MCF 10A (cell line): ENCODE measurements around the gene UPK1B. TPM values are rescaled to one million over a fixed set of nuclear protein-coding genes. Genes with fewer than 3 reads are reported as not detected.

Experiments
- BruUV-seq: library from RNA; stranded (reverse); fragments of 400-500 nt; replicated peaks from 2 replicates; lab custom pipeline; 2021; lab: Mats Ljungman, UMichigan
- CTCF ChIA-PET: fragments of 300-600 bp; sonication (Branson Sonifier 250); formaldehyde crosslinking; extraction: SDS; loops from one replicate; lab custom pipeline; 2021; ENCODE audit warnings: antibody characterized with exemption, inconsistent platforms; lab: Yijun Ruan, JAX
- POLR2A ChIA-PET: fragments of 300-600, 350-650 bp; sonication (Branson Sonifier 250); formaldehyde crosslinking; extraction: SDS; loops from one replicate; lab custom pipeline; 2020; ENCODE audit warnings: antibody characterized with exemption, inconsistent platforms; lab: Yijun Ruan, JAX
- DNase-seq: peaks from one replicate; pipeline ENCODE4 v3.0.0-alpha.2; 2018; ENCODE audit not compliant: unreplicated experiment
- H3K27ac Mint-ChIP-seq: one replicate; pipeline ENCODE4 v1.8.0; 2022; ENCODE audit warnings: mild to moderate bottlenecking, low read depth, mixed read lengths; ENCODE audit not compliant: unreplicated experiment
- H3K27me3 Mint-ChIP-seq: one replicate; pipeline ENCODE4 v1.8.0; 2022; ENCODE audit warnings: mixed read lengths; ENCODE audit not compliant: insufficient read depth, unreplicated experiment
- H3K36me3 Mint-ChIP-seq: one replicate; pipeline ENCODE4 v1.8.0; 2022; ENCODE audit warnings: mild to moderate bottlenecking, moderate library complexity, mixed read lengths; ENCODE audit not compliant: insufficient read depth, unreplicated experiment
- H3K4me1 Mint-ChIP-seq: one replicate; pipeline ENCODE4 v1.8.0; 2022; ENCODE audit warnings: mixed read lengths; ENCODE audit not compliant: insufficient read depth, unreplicated experiment
- H3K4me3 Mint-ChIP-seq: one replicate; pipeline ENCODE4 v1.8.0; 2022; ENCODE audit warnings: mild to moderate bottlenecking, moderate library complexity, mixed read lengths; ENCODE audit not compliant: unreplicated experiment
- H3K9me3 Mint-ChIP-seq: one replicate; pipeline ENCODE4 v1.8.0; 2022; ENCODE audit warnings: mixed read lengths; ENCODE audit not compliant: unreplicated experiment
- intact Hi-C: fragments of 100-400 bp; cut with micrococcal nuclease; formaldehyde crosslinking; loops from 2 replicates; pipeline ENCODE4 v1.14.1; 2022
- total RNA-seq: library from RNA; stranded (reverse); gene quantifications from 2 replicates; pipeline ENCODE4 v1.2.3, GENCODE V29; 2022
- TF ChIP-seq, protein P1 (sequence below): fragments of 200-600 bp; IDR thresholded peaks from one replicate; pipeline ENCODE4 v1.8.0; 2022; ENCODE audit warnings: antibody characterized with exemption, mild to moderate bottlenecking; ENCODE audit not compliant: unreplicated experiment

Gene UPK1B
- total RNA-seq, 1 experiment from 2014 or later = not detected

DNA sequence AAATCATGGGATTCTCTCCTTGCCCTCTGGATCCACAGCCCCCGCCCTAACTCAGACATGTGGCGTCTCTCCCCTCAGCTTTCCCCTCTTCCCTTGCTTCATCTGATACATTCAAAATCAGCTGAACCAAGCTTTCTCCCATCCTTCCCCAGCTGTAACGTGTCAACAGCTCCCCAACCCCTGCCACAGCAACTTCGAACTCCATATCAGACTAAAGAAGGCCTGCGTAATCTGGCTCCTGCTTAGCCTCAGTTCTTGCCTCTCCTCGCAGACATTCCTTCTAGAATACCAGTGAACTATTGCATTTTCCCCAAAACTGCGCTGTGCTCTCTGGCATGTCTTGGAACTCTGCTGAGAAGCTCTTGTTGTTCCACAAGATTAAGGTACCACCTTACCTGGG, 49.0 kb downstream of the UPK1B start:
- POLR2A ChIA-PET = interaction anchor here (0.6 kb wide), 1 partner anchor 19 kb away, joined by 5 read pairs; no protein-coding TSS in a partner anchor
- no TSS peak for BruUV-seq
- Mint-ChIP-seq H3K36me3 (peaks cover 64% of the 10 kb centered on the region), H3K4me1 (no peaks in the 10 kb centered on the region), H3K27ac (no peak overlapping the region), H3K4me3 (no peak overlapping the region), H3K9me3 (no peaks in the 10 kb centered on the region), H3K27me3 (no peaks in the 10 kb centered on the region)
- intact Hi-C loops = no loop called here
- TF ChIP-seq, protein P1, sequence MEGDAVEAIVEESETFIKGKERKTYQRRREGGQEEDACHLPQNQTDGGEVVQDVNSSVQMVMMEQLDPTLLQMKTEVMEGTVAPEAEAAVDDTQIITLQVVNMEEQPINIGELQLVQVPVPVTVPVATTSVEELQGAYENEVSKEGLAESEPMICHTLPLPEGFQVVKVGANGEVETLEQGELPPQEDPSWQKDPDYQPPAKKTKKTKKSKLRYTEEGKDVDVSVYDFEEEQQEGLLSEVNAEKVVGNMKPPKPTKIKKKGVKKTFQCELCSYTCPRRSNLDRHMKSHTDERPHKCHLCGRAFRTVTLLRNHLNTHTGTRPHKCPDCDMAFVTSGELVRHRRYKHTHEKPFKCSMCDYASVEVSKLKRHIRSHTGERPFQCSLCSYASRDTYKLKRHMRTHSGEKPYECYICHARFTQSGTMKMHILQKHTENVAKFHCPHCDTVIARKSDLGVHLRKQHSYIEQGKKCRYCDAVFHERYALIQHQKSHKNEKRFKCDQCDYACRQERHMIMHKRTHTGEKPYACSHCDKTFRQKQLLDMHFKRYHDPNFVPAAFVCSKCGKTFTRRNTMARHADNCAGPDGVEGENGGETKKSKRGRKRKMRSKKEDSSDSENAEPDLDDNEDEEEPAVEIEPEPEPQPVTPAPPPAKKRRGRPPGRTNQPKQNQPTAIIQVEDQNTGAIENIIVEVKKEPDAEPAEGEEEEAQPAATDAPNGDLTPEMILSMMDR = no peak
- CTCF ChIA-PET = interaction anchor here (0.5 to 1.5 kb wide), 4 partner anchors 13 to 24 kb away, joined by 3 to 7 read pairs (median 3); partner anchors contain the start of gene B4GALT4
- DNase-seq = no peak

DNA sequence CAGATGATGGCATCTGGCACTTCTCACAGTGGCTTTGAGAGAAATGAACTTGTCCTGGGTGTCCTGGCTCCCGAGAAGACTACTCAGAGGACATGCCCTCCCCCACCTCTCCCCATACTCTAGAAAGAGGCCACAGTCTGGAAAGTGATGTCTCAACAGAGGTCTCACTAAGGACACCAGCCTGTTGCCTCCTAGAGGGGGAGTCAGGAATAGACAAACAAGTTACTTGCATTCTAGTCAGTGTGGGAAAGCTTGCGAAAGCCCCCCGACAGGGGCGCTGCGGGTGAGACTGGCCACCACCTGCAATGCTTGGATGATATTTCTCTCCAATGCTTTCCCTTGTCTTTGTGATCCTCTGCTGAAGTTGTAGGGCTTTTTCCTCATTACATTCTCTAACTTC, 50.1 kb downstream of the UPK1B start:
- H3K9me3 Mint-ChIP-seq = no peaks in the 10 kb centered on the region
- no peak overlapping the region for H3K27ac Mint-ChIP-seq
- H3K27me3 Mint-ChIP-seq = no peaks in the 10 kb centered on the region
- H3K4me3 Mint-ChIP-seq = no peak overlapping the region
- POLR2A ChIA-PET = interaction anchor here (1.3 kb wide), 1 partner anchor 18 kb away, joined by 4 read pairs; the partner anchor contains the start of gene B4GALT4
- TF ChIP-seq, protein P1 = no peak
- H3K4me1 Mint-ChIP-seq = no peaks in the 10 kb centered on the region
- intact Hi-C loops = no loop called here
- DNase-seq = no peak
- BruUV-seq = no TSS peak
- H3K36me3 Mint-ChIP-seq = peaks cover 59% of the 10 kb centered on the region
- CTCF ChIA-PET = interaction anchor here (0.5 to 1.5 kb wide), 6 partner anchors 9 to 342 kb away, joined by 3 to 7 read pairs (median 4); partner anchors contain the start of gene B4GALT4

DNA sequence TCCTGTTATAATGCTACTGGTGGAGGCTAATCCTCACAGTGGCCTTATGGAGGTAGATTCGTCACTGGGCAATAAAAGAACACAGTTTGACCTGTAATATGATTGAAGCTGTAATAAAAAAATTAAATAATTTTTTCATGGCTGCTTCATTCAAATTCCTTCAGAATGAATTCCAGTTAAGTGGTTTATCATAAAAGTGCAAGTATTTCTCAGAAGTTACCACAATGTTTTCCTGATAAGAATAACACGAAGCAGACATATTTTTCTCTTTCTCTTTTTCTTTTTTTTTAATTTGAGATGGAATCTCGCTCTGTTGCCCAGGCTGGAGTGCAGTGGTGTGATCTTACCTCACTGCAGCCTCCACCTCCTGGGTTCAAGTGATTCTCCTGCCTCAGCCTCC, 51.7 kb downstream of the UPK1B start:
- no peak for DNase-seq
- TF ChIP-seq, protein P1 = no peak
- H3K4me1 Mint-ChIP-seq = no peaks in the 10 kb centered on the region
- POLR2A ChIA-PET = interaction anchor here (1.5 kb wide), 1 partner anchor 16 kb away, joined by 4 read pairs; the partner anchor contains the start of gene B4GALT4
- no peaks in the 10 kb centered on the region for H3K27me3 Mint-ChIP-seq
- H3K4me3 Mint-ChIP-seq = no peak overlapping the region
- H3K36me3 Mint-ChIP-seq = peaks cover 63% of the 10 kb centered on the region
- H3K9me3 Mint-ChIP-seq = no peaks in the 10 kb centered on the region
- no TSS peak for BruUV-seq
- intact Hi-C loops = no loop called here
- H3K27ac Mint-ChIP-seq = no peak overlapping the region
- CTCF ChIA-PET = interaction anchor here (0.6 to 1.6 kb wide), 3 partner anchors 16 to 953 kb away, joined by 3 to 6 read pairs (median 3); partner anchors contain the start of gene B4GALT4

DNA sequence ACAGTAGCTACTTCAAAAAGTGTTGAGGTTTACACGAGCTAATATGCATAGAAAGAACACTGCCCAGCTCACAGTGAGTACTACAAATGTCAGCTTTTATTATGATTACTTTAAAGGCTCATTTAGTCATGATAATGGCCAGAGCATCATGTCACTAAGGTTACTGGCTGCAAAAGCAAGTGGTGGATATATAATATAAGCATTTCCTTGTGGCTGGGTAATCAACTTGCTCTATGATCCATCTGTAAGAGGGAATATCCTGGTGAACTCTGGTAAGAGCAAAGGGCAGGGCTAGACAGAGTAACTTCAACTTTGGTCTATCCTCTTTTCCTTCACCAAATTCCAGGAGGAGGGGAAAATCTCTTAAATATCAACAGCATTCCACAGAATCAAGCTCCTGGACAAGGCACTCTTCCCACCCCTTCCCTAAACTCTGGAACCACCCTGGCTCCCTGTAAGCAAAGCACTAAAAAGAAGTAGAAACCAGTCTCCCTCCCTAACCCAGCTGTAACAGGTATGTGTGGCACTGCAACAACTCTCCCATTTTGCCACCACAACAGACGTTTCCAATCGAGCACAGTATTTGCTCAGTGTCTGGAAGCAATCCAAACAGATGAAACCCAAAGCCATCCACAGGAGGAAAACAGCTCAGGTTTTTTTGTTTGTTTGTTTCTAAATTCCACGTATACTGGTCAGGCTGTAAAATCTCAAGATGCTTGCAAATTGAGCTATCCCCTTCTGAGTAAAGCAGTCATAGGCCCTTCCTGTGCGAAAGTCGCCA, 53.9 kb downstream of the UPK1B start:
- TF ChIP-seq, protein P1 = no peak
- DNase-seq = no peak
- no TSS peak for BruUV-seq
- H3K27me3 Mint-ChIP-seq = no peaks in the 10 kb centered on the region
- ChIA-PET POLR2A (no interaction called here), CTCF (interaction anchor here (0.6 to 0.8 kb wide), 3 partner anchors 8 to 688 kb away, joined by 3 to 4 read pairs (median 3); partner anchors contain the start of gene B4GALT4)
- H3K4me1 Mint-ChIP-seq = no peaks in the 10 kb centered on the region
- no peak overlapping the region for H3K4me3 Mint-ChIP-seq
- intact Hi-C loops = no loop called here
- peaks cover 60% of the 10 kb centered on the region for H3K36me3 Mint-ChIP-seq
- H3K9me3 Mint-ChIP-seq = no peaks in the 10 kb centered on the region
- no peak overlapping the region for H3K27ac Mint-ChIP-seq
